Erythroblast (primary cell): ENCODE measurements around the gene SMARCC1.

ENCODE experiments used
- GATA1 ChIP-seq: IDR thresholded peaks from 2 replicates; pipeline ENCODE4 v1.6.1; 2011; ENCODE audit warnings: low read depth, mild to moderate bottlenecking, control low read depth, low read length, moderate library complexity
- POLR2A ChIP-seq: IDR thresholded peaks from 2 replicates; pipeline ENCODE4 v1.6.1; 2011; ENCODE audit warnings: mild to moderate bottlenecking, low read length

DNA sequence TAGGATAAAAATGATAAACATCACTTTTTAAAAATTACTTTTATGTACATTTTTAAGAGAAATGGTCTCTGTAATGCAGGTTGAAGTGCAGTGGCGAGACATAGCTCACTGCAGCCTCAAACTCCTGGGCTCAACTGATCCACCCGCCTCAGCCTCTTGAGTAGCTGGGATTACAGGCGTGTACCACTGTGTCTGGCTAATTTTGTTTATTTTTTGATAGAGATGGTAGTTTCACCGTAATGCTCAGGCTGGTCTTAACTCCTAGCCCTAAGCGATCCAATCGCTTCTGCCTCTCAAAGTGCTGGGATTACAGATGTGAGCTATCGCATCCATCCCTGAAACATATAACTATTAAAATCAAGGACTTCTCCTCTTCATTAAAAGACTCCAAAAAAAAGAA is 140.0 kb downstream of the SMARCC1 start:
- TF ChIP-seq POLR2A (no peak), GATA1 (no peak)
